Fibroblast of lung (primary cell): ENCODE data around the gene WDR35.

Source experiments
- EZH2 ChIP-seq: IDR thresholded peaks from 2 replicates; pipeline ENCODE4 v1.5.1; 2012; ENCODE audit warnings: low read length, control low read depth, mild to moderate bottlenecking; ENCODE audit errors: missing control alignments
- TF ChIP-seq, protein P1 (sequence below), 2 donors: IDR thresholded peaks in 1 of 2; conservative IDR thresholded peaks in 1 of 2; 1 replicate in 1 of 2; 2 replicates in 1 of 2; pipeline ENCODE4 v1.5.1; 2011 to 2012; ENCODE audit warnings: low read length in 2 of 2, control low read depth in 1 of 2, inconsistent platforms in 1 of 2, low read depth in 1 of 2, mild to moderate bottlenecking in 1 of 2

DNA sequence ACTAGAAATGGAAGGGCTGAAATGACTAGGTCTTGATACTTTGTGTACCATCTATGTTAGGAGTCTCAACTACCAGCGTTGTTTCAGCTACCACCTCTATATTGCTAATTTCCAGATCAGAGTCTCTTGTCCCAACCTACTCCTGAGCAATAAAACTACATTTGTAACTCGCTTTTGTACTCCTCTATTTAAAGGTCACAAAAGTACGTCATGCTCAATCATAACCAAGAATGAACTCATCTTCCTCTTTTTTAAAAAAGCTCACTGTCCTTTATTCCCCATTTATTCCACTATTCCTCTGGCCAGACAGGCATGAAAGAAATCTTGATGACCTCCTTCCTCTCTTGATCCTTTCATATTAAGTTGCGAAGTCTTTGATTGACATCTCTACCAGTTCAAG is 33.8 kb upstream of the WDR35 start:
- TF ChIP-seq, protein P1, sequence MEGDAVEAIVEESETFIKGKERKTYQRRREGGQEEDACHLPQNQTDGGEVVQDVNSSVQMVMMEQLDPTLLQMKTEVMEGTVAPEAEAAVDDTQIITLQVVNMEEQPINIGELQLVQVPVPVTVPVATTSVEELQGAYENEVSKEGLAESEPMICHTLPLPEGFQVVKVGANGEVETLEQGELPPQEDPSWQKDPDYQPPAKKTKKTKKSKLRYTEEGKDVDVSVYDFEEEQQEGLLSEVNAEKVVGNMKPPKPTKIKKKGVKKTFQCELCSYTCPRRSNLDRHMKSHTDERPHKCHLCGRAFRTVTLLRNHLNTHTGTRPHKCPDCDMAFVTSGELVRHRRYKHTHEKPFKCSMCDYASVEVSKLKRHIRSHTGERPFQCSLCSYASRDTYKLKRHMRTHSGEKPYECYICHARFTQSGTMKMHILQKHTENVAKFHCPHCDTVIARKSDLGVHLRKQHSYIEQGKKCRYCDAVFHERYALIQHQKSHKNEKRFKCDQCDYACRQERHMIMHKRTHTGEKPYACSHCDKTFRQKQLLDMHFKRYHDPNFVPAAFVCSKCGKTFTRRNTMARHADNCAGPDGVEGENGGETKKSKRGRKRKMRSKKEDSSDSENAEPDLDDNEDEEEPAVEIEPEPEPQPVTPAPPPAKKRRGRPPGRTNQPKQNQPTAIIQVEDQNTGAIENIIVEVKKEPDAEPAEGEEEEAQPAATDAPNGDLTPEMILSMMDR (conservative IDR thresholded peaks at IDR 0.05 in 1 of 2, IDR thresholded peaks at IDR 0.05 in 1 of 2; ENCODE audit: low read depth in 1 of 2, low read length in 2 of 2), result no peak
- TF ChIP-seq EZH2, result no peak
